Prostate gland (tissue), 2 donors: ENCODE measurements around the gene NOVA2.

Experiments
- CTCF ChIP-seq, 4 experiments: fragments of 200-600 bp in 2 of 4; fragments of 450-650 bp in 2 of 4; sonication (generic) in 2 of 4; IDR thresholded peaks; 1 replicate in 3 of 4; 2 replicates in 1 of 4; pipeline ENCODE4 v1.5.1; 2016 to 2019; ENCODE audit warnings: antibody characterized with exemption in 4 of 4, mild to moderate bottlenecking in 2 of 4, moderate library complexity in 2 of 4
- POLR2A ChIP-seq: fragments of 450-650 bp; IDR thresholded peaks from one replicate; pipeline ENCODE4 v1.6.1; 2016; ENCODE audit warnings: antibody characterized with exemption, mild to moderate bottlenecking
- POLR2AphosphoS5 ChIP-seq: sonication (generic); formaldehyde crosslinking; IDR thresholded peaks from one replicate; pipeline ENCODE4 v1.6.1; 2017; ENCODE audit warnings: antibody characterized with exemption

- no peak for TF ChIP-seq POLR2AphosphoS5
- no peak for TF ChIP-seq CTCF (IDR thresholded peaks at IDR 0.05)
- TF ChIP-seq POLR2A, result no peak
Observed at GRCh38 chr19:45990113-45990728, 16.6 kb upstream of the NOVA2 start.
